HG03575 (cell line): ENCODE data around the gene LBH.

Experiments
- ATAC-seq: cut with Tn5 transposase; IDR thresholded peaks from one replicate; pipeline ENCODE4 v1.9.1; 2021; ENCODE audit not compliant: unreplicated experiment, insufficient number of reproducible peaks, low FRiP score; ENCODE audit errors: extremely low read depth

LBH gene

DNA sequence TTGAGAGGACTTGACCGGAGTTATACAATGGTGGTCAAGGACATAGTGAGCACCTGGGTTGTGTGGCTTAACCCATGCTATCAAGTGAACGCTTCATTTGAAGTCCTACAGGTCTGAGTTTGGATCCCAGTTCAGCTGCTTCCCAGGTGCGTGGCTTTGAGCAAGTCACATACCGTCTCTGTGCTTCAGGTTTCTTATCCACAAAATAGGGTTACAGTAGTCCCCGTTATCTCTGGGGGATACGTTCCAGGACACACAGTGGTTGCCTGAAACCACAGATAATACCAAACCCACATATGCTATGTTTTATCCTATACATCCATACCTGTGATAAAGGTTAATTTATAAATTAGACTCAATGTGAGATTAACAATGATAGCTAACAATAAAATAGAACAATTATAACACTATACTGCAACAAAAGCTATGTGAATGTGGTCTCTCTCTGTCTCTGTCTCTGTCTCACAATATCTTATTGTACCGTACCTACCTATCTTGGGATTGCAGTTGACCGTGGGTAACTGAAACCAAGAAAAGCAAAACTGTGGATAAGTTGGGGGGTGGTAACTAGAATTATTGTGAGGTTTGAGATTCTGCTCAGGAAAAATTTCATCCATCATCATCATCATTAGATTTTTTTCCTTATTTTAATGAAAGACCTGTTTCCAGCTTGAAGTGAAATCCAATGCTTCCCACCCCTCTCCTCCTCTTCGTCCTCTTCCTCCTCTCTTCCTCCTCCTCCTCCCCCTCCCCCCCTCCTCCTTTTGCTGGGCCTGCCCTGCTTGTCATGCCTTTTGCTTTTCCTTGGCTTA, 22.7 kb downstream of the LBH start:
- no peak for ATAC-seq

- ATAC-seq, result no peak
Measured at GRCh38 chr2:30254685-30255001, 23.3 kb downstream of the LBH start.

DNA sequence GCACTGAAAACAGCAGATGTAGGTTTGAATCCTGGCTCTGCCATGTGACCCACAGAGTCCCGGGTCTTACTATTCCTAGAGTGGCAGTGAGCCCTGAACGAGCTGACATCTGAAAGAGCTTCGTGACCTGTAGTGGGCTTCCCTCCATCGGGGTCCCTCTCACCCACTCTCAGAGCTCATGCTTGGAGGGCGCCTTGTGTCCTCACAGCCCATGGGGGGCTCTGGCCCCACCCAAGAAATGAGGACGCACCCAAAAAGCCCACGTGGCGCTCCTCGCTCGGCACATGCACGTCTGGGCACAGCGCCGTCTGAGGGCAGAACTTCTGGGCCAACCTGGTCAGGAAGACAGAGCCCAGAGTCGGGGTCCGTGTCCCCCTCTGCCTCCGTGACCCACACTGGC, 23.7 kb downstream of the LBH start:
- ATAC-seq, result no peak

DNA sequence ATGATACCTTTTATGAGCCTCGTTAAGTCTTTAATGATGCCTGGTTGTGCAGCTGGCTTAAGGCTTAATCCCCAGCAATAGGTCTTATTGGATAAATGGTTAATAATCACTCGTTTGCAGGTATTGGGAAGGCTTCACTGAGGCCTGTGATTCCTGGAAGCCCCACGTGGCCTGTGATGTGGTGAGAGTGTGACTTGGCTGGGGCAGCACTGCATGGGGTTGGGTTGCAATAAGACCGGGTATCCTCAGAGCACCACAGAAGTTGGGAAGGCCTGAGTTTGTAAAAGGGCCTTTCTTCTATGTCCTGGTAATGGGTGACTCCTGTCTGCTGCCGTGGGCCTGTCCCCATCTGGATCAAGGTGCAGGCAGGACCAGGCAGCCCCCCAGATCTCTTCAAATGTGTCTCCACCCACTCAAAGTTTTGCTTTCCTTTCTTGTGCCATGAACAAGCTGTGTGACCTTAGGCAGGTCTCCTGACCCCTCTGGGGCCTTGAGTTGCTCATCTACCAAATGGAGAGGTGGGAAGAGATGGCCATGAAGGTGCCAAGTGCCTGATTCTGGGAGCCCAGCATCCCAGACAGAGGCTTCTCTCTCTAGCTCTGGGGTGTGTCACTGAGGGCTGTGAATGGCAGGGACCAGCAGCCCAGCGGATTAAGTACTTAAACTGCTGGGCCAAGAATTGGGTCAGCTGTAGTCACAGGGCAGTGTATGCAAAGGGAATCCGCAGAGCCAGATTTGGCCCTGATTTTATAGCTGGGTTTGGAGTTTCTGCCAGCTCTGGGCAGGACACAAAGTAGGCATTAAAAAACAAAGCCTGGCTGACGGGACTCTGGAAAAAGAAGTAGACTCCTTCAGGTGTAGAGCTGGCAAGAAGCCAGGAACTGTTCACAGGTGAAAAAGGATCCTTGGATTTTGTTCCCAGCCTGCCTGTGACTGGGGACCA, 24.4 kb downstream of the LBH start:
- ATAC-seq, result no peak

GRCh38 chr2:30257266-30258214, 26.2 kb downstream of the LBH start:
- ATAC-seq, result no peak

DNA sequence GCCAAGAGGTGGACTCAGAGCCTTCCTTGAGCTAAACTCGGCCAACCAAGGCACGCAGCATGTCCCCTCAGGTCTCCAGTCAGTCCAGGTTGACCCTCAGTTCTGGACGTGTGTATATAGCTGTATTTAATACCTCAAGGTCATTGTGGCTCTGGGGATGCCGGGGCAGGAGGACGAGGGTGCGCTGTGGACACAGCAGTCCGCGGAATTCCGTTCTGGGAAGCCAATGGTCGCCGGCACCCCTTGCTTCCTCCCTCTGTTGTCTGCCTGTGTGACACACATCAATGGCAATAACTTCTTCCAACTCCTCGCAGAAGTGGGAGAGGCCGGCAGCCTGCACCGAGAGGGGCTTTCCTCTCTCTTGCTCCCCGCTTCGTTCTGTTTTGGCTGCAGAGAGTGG, 27.7 kb downstream of the LBH start:
- no peak for ATAC-seq

GRCh38 chr2:30259827-30260679, 28.7 kb downstream of the LBH start:
- ATAC-seq, result no peak

GRCh38 chr2:30260941-30261340, 29.6 kb downstream of the LBH start:
- no peak for ATAC-seq

DNA sequence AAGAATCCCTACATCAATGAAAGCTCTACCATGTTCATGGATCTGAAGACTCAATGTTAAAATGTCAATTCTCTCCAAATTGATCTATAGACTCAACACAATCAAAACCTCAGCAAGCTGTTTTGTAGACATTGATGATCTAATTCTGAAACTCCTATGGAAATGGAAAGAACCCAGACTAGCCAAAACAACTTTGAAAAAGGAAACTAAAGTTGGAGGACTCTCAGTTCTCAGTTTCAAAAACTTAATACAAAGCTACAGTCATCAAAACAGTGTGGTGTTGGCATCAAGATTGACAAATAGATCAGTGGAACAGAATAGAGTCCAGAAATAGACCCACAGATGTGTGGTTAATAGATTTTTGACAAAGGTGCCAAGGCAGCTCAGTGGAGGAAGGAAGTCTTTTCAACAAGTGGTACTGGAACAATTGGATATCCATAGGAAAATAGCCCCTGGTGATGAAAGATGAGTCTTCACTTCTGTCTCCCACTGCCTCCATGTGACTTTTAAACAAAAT, 30.4 kb downstream of the LBH start:
- no peak for ATAC-seq

- ATAC-seq, result no peak
Measured at GRCh38 chr2:30262716-30263309, 31.5 kb downstream of the LBH start.

GRCh38 chr2:30264274-30264673, 32.9 kb downstream of the LBH start:
- no peak for ATAC-seq

DNA sequence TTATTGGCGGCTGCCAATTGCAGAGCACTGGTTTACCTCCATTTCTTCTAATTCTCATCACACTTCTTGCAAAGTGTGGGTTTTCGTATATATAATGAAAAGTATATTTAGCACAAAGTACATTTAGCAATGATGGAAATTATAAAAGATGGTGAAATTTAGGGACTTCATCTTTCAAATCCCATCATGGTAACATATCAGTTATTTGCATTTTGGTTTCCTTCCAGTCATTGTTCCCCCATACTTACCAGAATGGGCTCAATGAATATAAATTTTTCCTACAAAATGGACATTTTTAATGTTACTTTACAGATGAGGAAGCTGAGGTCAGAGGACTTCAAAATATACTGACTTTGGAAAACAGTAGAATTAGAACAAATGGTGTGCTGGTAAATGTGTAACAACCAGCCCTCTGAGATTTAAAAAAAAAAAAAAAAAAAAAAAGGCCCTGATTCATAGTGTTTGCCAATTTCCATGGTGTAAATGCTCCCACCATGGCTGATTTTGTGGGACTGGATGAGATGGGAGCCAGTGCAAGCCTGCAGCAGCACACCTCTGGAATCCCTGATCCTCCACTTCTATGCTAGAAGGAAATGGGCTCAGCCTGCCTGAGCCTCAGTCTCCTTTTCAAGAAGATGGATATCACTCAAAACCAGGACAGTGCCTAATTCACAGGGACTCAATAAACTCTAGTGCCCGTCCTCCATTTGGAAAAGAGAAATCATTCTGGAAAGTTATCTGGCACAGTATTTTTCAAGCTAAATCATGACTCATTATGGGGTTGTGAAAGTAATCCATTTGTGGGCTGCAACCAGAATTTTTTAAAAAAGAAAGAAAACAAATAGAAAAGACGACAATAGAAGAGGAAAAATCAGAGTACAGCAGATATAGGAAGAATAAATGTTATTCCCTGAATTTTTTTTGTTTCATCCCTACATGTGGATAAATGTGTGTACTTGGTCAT, 34.0 kb downstream of the LBH start:
- ATAC-seq, result no peak

- no peak for ATAC-seq
Measured at GRCh38 chr2:30266051-30266621, 34.8 kb downstream of the LBH start.

GRCh38 chr2:30266705-30267104, 35.4 kb downstream of the LBH start:
- no peak for ATAC-seq

GRCh38 chr2:30267161-30267975, 36.0 kb downstream of the LBH start:
- no peak for ATAC-seq
